H9 (cell line): ENCODE results near the gene ABCA1. TPM values are rescaled to one million over a fixed set of nuclear protein-coding genes. Genes with fewer than 3 reads are reported as not detected.

Experiments used
- DNase-seq: peaks from one replicate; pipeline ENCODE4 v3.0.0-alpha.2; 2017
- H2AFZ ChIP-seq: one replicate; pipeline ENCODE4 v1.6.1; 2013; ENCODE audit warnings: mild to moderate bottlenecking, low read length, control low read depth, moderate library complexity
- H2AK5ac ChIP-seq: 2 replicates; pipeline ENCODE4 v1.6.1; 2013; ENCODE audit warnings: low read length, control low read depth, mixed read lengths; ENCODE audit not compliant: insufficient read length
- H2BK120ac ChIP-seq: one replicate; pipeline ENCODE4 v1.6.1; 2013; ENCODE audit warnings: low read depth, mild to moderate bottlenecking, low read length, control low read depth, inconsistent platforms; ENCODE audit not compliant: poor library complexity, severe bottlenecking
- H2BK12ac ChIP-seq: 2 replicates; pipeline ENCODE4 v1.6.1; 2013; ENCODE audit warnings: low read length, control low read depth, mixed read lengths, low read depth; ENCODE audit not compliant: insufficient read length
- H2BK15ac ChIP-seq: 2 replicates; pipeline ENCODE4 v1.6.1; 2013; ENCODE audit warnings: low read depth, low read length, control low read depth
- H2BK20ac ChIP-seq: one replicate; pipeline ENCODE4 v1.6.1; 2013; ENCODE audit warnings: low read depth, mild to moderate bottlenecking, low read length, control low read depth, inconsistent platforms; ENCODE audit not compliant: poor library complexity, severe bottlenecking
- H2BK5ac ChIP-seq: 2 replicates; pipeline ENCODE4 v1.6.1; 2013; ENCODE audit warnings: low read length, control low read depth, mixed read lengths; ENCODE audit not compliant: insufficient read length
- H3K14ac ChIP-seq: 2 replicates; pipeline ENCODE4 v1.6.1; 2013; ENCODE audit warnings: low read length, control low read depth; ENCODE audit not compliant: insufficient read depth
- H3K18ac ChIP-seq: 2 replicates; pipeline ENCODE4 v1.6.1; 2013; ENCODE audit warnings: low read depth, mild to moderate bottlenecking, mixed read lengths, low read length, control low read depth; ENCODE audit not compliant: insufficient read length
- H3K23ac ChIP-seq: 2 replicates; pipeline ENCODE4 v1.6.1; 2013; ENCODE audit warnings: low read length, control low read depth, mixed read lengths, low read depth; ENCODE audit not compliant: insufficient read length
- H3K23me2 ChIP-seq: 2 replicates; pipeline ENCODE4 v1.6.1; 2013; ENCODE audit warnings: low read depth, mild to moderate bottlenecking, mixed read lengths, low read length, control low read depth; ENCODE audit not compliant: insufficient read length, poor library complexity, severe bottlenecking
- H3K27ac ChIP-seq: 2 replicates; pipeline ENCODE4 v1.5.1; 2013; ENCODE audit warnings: low read length, control low read depth, mixed read lengths, low read depth; ENCODE audit not compliant: insufficient read length
- H3K27me3 ChIP-seq: 2 replicates; pipeline ENCODE4 v1.6.1; 2013; ENCODE audit warnings: low read length, control low read depth, inconsistent platforms; ENCODE audit not compliant: insufficient read depth
- H3K4ac ChIP-seq: 2 replicates; pipeline ENCODE4 v1.6.1; 2013; ENCODE audit warnings: low read depth, mild to moderate bottlenecking, control low read depth, inconsistent platforms, low read length, moderate library complexity
- H3K4me1 ChIP-seq: 2 replicates; pipeline ENCODE4 v1.6.1; 2013; ENCODE audit warnings: low read length, control low read depth, inconsistent platforms; ENCODE audit not compliant: insufficient read depth
- H3K4me2 ChIP-seq: 2 replicates; pipeline ENCODE4 v1.6.1; 2013; ENCODE audit warnings: low read length, control low read depth, mixed read lengths; ENCODE audit not compliant: insufficient read length, insufficient read depth
- H3K56ac ChIP-seq: 2 replicates; pipeline ENCODE4 v1.6.1; 2013; ENCODE audit warnings: low read depth, mild to moderate bottlenecking, mixed read lengths, low read length, control low read depth; ENCODE audit not compliant: insufficient read length
- H3K79me1 ChIP-seq: 2 replicates; pipeline ENCODE4 v1.6.1; 2013; ENCODE audit warnings: low read depth, mild to moderate bottlenecking, moderate library complexity, low read length, control low read depth, inconsistent platforms; ENCODE audit not compliant: insufficient read depth, poor library complexity, severe bottlenecking
- H3K79me2 ChIP-seq: 2 replicates; pipeline ENCODE4 v1.6.1; 2013; ENCODE audit warnings: low read length, control low read depth, inconsistent platforms; ENCODE audit not compliant: insufficient read depth
- H3K9ac ChIP-seq: 2 replicates; pipeline ENCODE4 v1.6.1; 2013; ENCODE audit warnings: low read length, control low read depth, mixed read lengths; ENCODE audit not compliant: insufficient read length; ENCODE audit errors: extremely low read depth
- H3K9me3 ChIP-seq: one replicate; pipeline ENCODE4 v1.6.1; 2013; ENCODE audit warnings: low read depth, low read length, inconsistent platforms; ENCODE audit not compliant: control insufficient read depth
- H3T11ph ChIP-seq: one replicate; pipeline ENCODE4 v1.6.1; 2013; ENCODE audit warnings: mild to moderate bottlenecking, low read length, control low read depth, inconsistent platforms
- H4K20me1 ChIP-seq: one replicate; pipeline ENCODE4 v1.6.1; 2013; ENCODE audit not compliant: control insufficient read depth, insufficient read length, insufficient read depth
- H4K5ac ChIP-seq: 2 replicates; pipeline ENCODE4 v1.6.1; 2013; ENCODE audit warnings: low read depth, mild to moderate bottlenecking, mixed read lengths, low read length, control low read depth; ENCODE audit not compliant: insufficient read length
- H4K8ac ChIP-seq: replicated peaks from 2 replicates; pipeline ENCODE4 v1.6.1; 2013; ENCODE audit warnings: low read length, control low read depth, mixed read lengths, low read depth; ENCODE audit not compliant: insufficient read length
- H4K91ac ChIP-seq: 2 replicates; pipeline ENCODE4 v1.6.1; 2013; ENCODE audit warnings: low read depth, mild to moderate bottlenecking, moderate library complexity, mixed read lengths, low read length, control low read depth; ENCODE audit not compliant: insufficient read length
- H3K27ac Mint-ChIP-seq, 3 experiments: 2 replicates in 2 of 3; 3 replicates in 1 of 3; pipeline ENCODE4 v1.8.0; 2020 to 2021; ENCODE audit warnings: mixed read lengths in 3 of 3, mild to moderate bottlenecking in 1 of 3, moderate library complexity in 1 of 3
- H3K27me3 Mint-ChIP-seq: 2 replicates; pipeline ENCODE4 v1.8.0; 2021; ENCODE audit warnings: low read depth, mild to moderate bottlenecking, moderate library complexity, mixed read lengths
- H3K36me3 Mint-ChIP-seq, 3 experiments: 2 replicates in 2 of 3; 3 replicates in 1 of 3; pipeline ENCODE4 v1.8.0; 2020 to 2021; ENCODE audit warnings: low read depth in 3 of 3, mixed read lengths in 3 of 3; ENCODE audit not compliant: insufficient read depth in 1 of 3
- H3K4me1 Mint-ChIP-seq, 2 experiments: 2 replicates each; pipeline ENCODE4 v1.8.0; 2020; ENCODE audit warnings: mixed read lengths in 2 of 2
- H3K4me3 Mint-ChIP-seq, 2 experiments: 2 replicates in 1 of 2; 3 replicates in 1 of 2; pipeline ENCODE4 v1.8.0; 2020 to 2021; ENCODE audit warnings: mild to moderate bottlenecking in 2 of 2, mixed read lengths in 2 of 2, moderate library complexity in 1 of 2
- H3K9me3 Mint-ChIP-seq, 2 experiments: 2 replicates in 1 of 2; 3 replicates in 1 of 2; pipeline ENCODE4 v1.8.0; 2020; ENCODE audit warnings: mild to moderate bottlenecking in 2 of 2, mixed read lengths in 2 of 2, moderate library complexity in 1 of 2
- WGBS: extraction: QIAGEN DNeasy Blood & Tissue Kit; methylation state at CpG from one replicate; pipeline ENCODE4 v1.1.7; 2013; ENCODE audit warnings: missing lambda C conversion rate, low lambda C conversion rate, mixed read lengths; ENCODE audit not compliant: insufficient read length; ENCODE audit errors: extremely low coverage; 5-methylcytosine and 5-hydroxymethylcytosine counted together
- total RNA-seq: library from RNA; stranded (reverse); gene quantifications from 2 replicates; pipeline ENCODE4 v1.2.1, GENCODE V29; 2021
- TF ChIP-seq, protein P1 (sequence below): fragments of 200-600 bp; sonication (generic); conservative IDR thresholded peaks from 3 replicates; pipeline ENCODE4 v1.8.0; 2021; ENCODE audit warnings: antibody characterized with exemption, mild to moderate bottlenecking

ABCA1 gene
- total RNA-seq, 1 experiment from 2014 or later = 16.6 TPM

DNA sequence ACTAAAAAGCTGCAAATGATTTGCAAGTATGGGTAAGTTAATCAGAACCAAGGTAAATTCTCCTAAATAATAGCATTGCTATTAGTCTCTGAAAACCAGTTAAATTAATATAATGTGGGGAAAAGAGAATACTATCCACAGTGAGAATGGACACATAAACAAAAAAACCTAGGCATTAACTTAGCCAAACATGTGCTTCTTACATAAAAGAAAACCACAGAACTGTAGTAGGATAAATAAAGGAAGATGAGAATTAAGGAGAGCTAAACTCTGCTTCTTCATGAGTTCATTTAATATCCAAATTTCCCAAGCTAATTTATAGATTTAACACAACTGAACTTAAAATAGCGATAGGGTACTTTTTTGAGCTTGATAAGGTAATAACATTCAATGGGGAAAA is 31.8 kb downstream of the ABCA1 start:
- no peak overlapping the region for H3K14ac ChIP-seq
- H3K9me3 ChIP-seq = no peaks in the 10 kb centered on the region
- no peak overlapping the region for H2AK5ac ChIP-seq
- H2BK5ac ChIP-seq = no peak overlapping the region
- TF ChIP-seq, protein P1, sequence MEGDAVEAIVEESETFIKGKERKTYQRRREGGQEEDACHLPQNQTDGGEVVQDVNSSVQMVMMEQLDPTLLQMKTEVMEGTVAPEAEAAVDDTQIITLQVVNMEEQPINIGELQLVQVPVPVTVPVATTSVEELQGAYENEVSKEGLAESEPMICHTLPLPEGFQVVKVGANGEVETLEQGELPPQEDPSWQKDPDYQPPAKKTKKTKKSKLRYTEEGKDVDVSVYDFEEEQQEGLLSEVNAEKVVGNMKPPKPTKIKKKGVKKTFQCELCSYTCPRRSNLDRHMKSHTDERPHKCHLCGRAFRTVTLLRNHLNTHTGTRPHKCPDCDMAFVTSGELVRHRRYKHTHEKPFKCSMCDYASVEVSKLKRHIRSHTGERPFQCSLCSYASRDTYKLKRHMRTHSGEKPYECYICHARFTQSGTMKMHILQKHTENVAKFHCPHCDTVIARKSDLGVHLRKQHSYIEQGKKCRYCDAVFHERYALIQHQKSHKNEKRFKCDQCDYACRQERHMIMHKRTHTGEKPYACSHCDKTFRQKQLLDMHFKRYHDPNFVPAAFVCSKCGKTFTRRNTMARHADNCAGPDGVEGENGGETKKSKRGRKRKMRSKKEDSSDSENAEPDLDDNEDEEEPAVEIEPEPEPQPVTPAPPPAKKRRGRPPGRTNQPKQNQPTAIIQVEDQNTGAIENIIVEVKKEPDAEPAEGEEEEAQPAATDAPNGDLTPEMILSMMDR = no peak
- H3T11ph ChIP-seq = no peak overlapping the region
- no peaks in the 10 kb centered on the region for H3K79me2 ChIP-seq
- H2BK20ac ChIP-seq = no peak overlapping the region
- H3K9ac ChIP-seq = no peak overlapping the region
- H3K4me2 ChIP-seq = no peak overlapping the region
- H3K18ac ChIP-seq = no peak overlapping the region
- H2BK120ac ChIP-seq = no peak overlapping the region
- no peak overlapping the region for H3K27ac ChIP-seq
- Mint-ChIP-seq H3K9me3 (no peaks in the 10 kb centered on the region), H3K36me3 (peaks cover 0 to 2% (median 0%) of the 10 kb centered on the region in 3 experiments; a peak in 3 of 7 replicates), H3K27ac (no peak overlapping the region), H3K4me3 (no peak overlapping the region), H3K27me3 (no peaks in the 10 kb centered on the region), H3K4me1 (peaks cover 19 to 25% of the 10 kb centered on the region in 2 experiments)
- H3K27me3 ChIP-seq = no peaks in the 10 kb centered on the region
- no peak overlapping the region for H3K23ac ChIP-seq
- no peaks in the 10 kb centered on the region for H3K79me1 ChIP-seq
- H2AFZ ChIP-seq = no peak overlapping the region
- no peak overlapping the region for H4K8ac ChIP-seq
- H3K4me1 ChIP-seq = no peaks in the 10 kb centered on the region
- H4K20me1 ChIP-seq = no peaks in the 10 kb centered on the region
- H2BK12ac ChIP-seq = no peak overlapping the region
- no peak overlapping the region for H2BK15ac ChIP-seq
- H4K91ac ChIP-seq = no peak overlapping the region
- H3K23me2 ChIP-seq = no peaks in the 10 kb centered on the region
- H3K56ac ChIP-seq = no peak overlapping the region
- no CpG with 5 or more reads among the region's 1 CpG for WGBS
- no peak overlapping the region for H4K5ac ChIP-seq
- H3K4ac ChIP-seq = no peak overlapping the region
- no peak for DNase-seq
